HepG2 (cell line): ENCODE measurements around the gene CFAP73. TPM values are rescaled to one million over a fixed set of nuclear protein-coding genes. Genes with fewer than 3 reads are reported as not detected.

Experiments
- ARID2 ChIP-seq: sonication (generic); formaldehyde crosslinking; IDR thresholded peaks from 2 replicates; pipeline ENCODE4 v1.8.1; 2022; ENCODE audit warnings: mild to moderate bottlenecking, missing genetic modification reagents, borderline replicate concordance
- ARNT2 ChIP-seq: sonication (generic); formaldehyde crosslinking; IDR thresholded peaks from 2 replicates; pipeline ENCODE4 v1.8.0; 2022; ENCODE audit warnings: mild to moderate bottlenecking, low read depth, missing genetic modification reagents, moderate library complexity
- BCL6 ChIP-seq: IDR thresholded peaks from 2 replicates; pipeline ENCODE4 v1.6.1; 2016; ENCODE audit warnings: missing genetic modification reagents, missing compliant biosample characterization
- BRF2 ChIP-seq: sonication (generic); formaldehyde crosslinking; IDR thresholded peaks from 2 replicates; pipeline ENCODE4 v1.8.1; 2022; ENCODE audit warnings: mild to moderate bottlenecking, missing genetic modification reagents
- CENPBD1 ChIP-seq: sonication (generic); formaldehyde crosslinking; IDR thresholded peaks from 2 replicates; pipeline ENCODE4 v1.8.0; 2022; ENCODE audit warnings: missing genetic modification reagents, low read depth, mild to moderate bottlenecking, borderline replicate concordance
- FOXK1 ChIP-seq: sonication (generic); formaldehyde crosslinking; IDR thresholded peaks from 2 replicates; pipeline ENCODE4 v1.4.0; 2020; ENCODE audit warnings: low read depth, missing genetic modification reagents, borderline replicate concordance
- HDAC1 ChIP-seq: sonication (generic); formaldehyde crosslinking; IDR thresholded peaks from 2 replicates; pipeline ENCODE4 v1.5.1; 2020; ENCODE audit warnings: mild to moderate bottlenecking, missing genetic modification reagents
- HOXA5 ChIP-seq: sonication (generic); formaldehyde crosslinking; IDR thresholded peaks from 2 replicates; pipeline ENCODE4 v1.4.0; 2020; ENCODE audit warnings: missing genetic modification reagents
- HOXD1 ChIP-seq: sonication (generic); formaldehyde crosslinking; IDR thresholded peaks from 2 replicates; pipeline ENCODE4 v1.5.0; 2020; ENCODE audit warnings: missing genetic modification reagents
- ISX ChIP-seq: sonication (generic); formaldehyde crosslinking; conservative IDR thresholded peaks from 2 replicates; pipeline ENCODE4 v1.5.0; 2020; ENCODE audit warnings: missing genetic modification reagents
- NFE2L2 ChIP-seq: fragments of 150-350 bp; IDR thresholded peaks from 2 replicates; pipeline ENCODE4 v1.6.1; 2014; ENCODE audit warnings: low read length
- NONO ChIP-seq, 2 experiments: fragments of 450-650 bp in 1 of 2; sonication (generic) in 1 of 2; formaldehyde crosslinking in 1 of 2; IDR thresholded peaks in 1 of 2; conservative IDR thresholded peaks in 1 of 2; 2 replicates each; pipeline versions ENCODE4 v1.6.1 to v1.8.0; 2017 to 2022; ENCODE audit warnings: mild to moderate bottlenecking in 1 of 2, missing genetic modification reagents in 1 of 2, moderate library complexity in 1 of 2
- RNF2 ChIP-seq: fragments of 450-650 bp; conservative IDR thresholded peaks from 2 replicates; pipeline ENCODE4 v1.6.1; 2016; ENCODE audit warnings: low read depth
- SNAPC2 ChIP-seq: sonication (generic); formaldehyde crosslinking; IDR thresholded peaks from 2 replicates; pipeline ENCODE4 v1.8.1; 2022; ENCODE audit warnings: mild to moderate bottlenecking, missing genetic modification reagents
- TOPORS ChIP-seq: sonication (generic); formaldehyde crosslinking; IDR thresholded peaks from 2 replicates; pipeline ENCODE4 v1.8.0; 2023; ENCODE audit warnings: mild to moderate bottlenecking, missing genetic modification reagents
- ZFP91 ChIP-seq: sonication (generic); formaldehyde crosslinking; IDR thresholded peaks from 2 replicates; pipeline ENCODE4 v1.9.0; 2022; ENCODE audit warnings: missing genetic modification reagents, mild to moderate bottlenecking, borderline replicate concordance
- ZNF263 ChIP-seq: sonication (generic); formaldehyde crosslinking; IDR thresholded peaks from 2 replicates; pipeline ENCODE4 v1.4.0; 2020; ENCODE audit warnings: missing genetic modification reagents
- ZNF276 ChIP-seq: sonication (generic); formaldehyde crosslinking; IDR thresholded peaks from 2 replicates; pipeline ENCODE4 v1.4.0; 2020; ENCODE audit warnings: mild to moderate bottlenecking, low read depth, missing genetic modification reagents
- ZNF33B ChIP-seq: sonication (generic); formaldehyde crosslinking; IDR thresholded peaks from 2 replicates; pipeline ENCODE4 v1.5.1; 2020; ENCODE audit warnings: mild to moderate bottlenecking, missing genetic modification reagents
- ZNF460 ChIP-seq: sonication (generic); formaldehyde crosslinking; IDR thresholded peaks from 2 replicates; pipeline ENCODE4 v1.5.1; 2020; ENCODE audit warnings: missing genetic modification reagents, mild to moderate bottlenecking, borderline replicate concordance
- ZNF547 ChIP-seq: sonication (generic); formaldehyde crosslinking; IDR thresholded peaks from 2 replicates; pipeline ENCODE4 v1.5.1; 2020; ENCODE audit warnings: mild to moderate bottlenecking, missing genetic modification reagents
- ZNF572 ChIP-seq: sonication (generic); formaldehyde crosslinking; IDR thresholded peaks from 2 replicates; pipeline ENCODE4 v1.5.1; 2020; ENCODE audit warnings: mild to moderate bottlenecking, missing genetic modification reagents
- ZNF607 ChIP-seq: sonication (generic); formaldehyde crosslinking; IDR thresholded peaks from 2 replicates; pipeline ENCODE4 v1.5.1; 2020; ENCODE audit warnings: missing genetic modification reagents, mild to moderate bottlenecking, borderline replicate concordance
- ZNF616 ChIP-seq: sonication (generic); formaldehyde crosslinking; IDR thresholded peaks from 2 replicates; pipeline ENCODE4 v1.5.0; 2020; ENCODE audit warnings: low read depth, mild to moderate bottlenecking, missing genetic modification reagents
- polyA plus RNA-seq, 8 experiments: library from polyadenylated mRNA; depleted of rRNA in 3 of 8; stranded (reverse) in 7 of 8; unstranded in 1 of 8; fragments of >200 nt; fragmentation: Illumina TruSeq in 4 of 8; extraction: Trizol in 4 of 8; gene quantifications; 2 replicates each; pipeline versions ENCODE4 v1.2.1 to v1.2.3, GENCODE V29; 2011 to 2016; ENCODE audit warnings: low read depth in 4 of 8, missing spikeins in 1 of 8, mixed read lengths in 1 of 8; ENCODE audit not compliant: insufficient read depth in 1 of 8
- total RNA-seq, 5 experiments: library from RNA; depleted of rRNA; stranded (reverse); fragments of >200 nt; fragmentation: Illumina TruSeq; extraction: Trizol; gene quantifications; 2 replicates each; pipeline ENCODE4 v1.2.3, GENCODE V29; 2016; ENCODE audit warnings: low read depth in 1 of 5

CFAP73 gene
- total and polyA plus RNA-seq, 2 of the 13 experiments (the other 11 are each of a cell fraction or from before 2014, with no cell fraction given) = not detected

- TF ChIP-seq ZNF33B (CRISPR knock-in tag) (peak; percentile 68; the same call in 1 of the 2 replicates), BCL6 (CRISPR knock-in tag) (0 out of 2 replicates have a peak, but pooled peaks have one; percentile 16), ZFP91 (CRISPR knock-in tag) (peak; percentile 38; the same call in 1 of the 2 replicates), HDAC1 (CRISPR knock-in tag) (peak; percentile 42; the same call in 1 of the 2 replicates), HOXA5 (CRISPR knock-in tag) (0 out of 2 replicates have a peak, but pooled peaks have one; percentile 34), SNAPC2 (CRISPR knock-in tag) (no peak), RNF2 (peak; percentile 58; the same call in 1 of the 2 replicates), ISX (CRISPR knock-in tag) (0 out of 2 replicates have a peak, but pooled peaks have one; percentile 33), NONO (IDR thresholded peaks at IDR 0.05) (no peak), NONO (CRISPR knock-in tag; conservative IDR thresholded peaks at IDR 0.05) (no peak), CENPBD1 (CRISPR knock-in tag) (no peak), ARID2 (CRISPR knock-in tag) (no peak), NFE2L2 (no peak), HOXD1 (no peak), ZNF263 (CRISPR knock-in tag) (0 out of 2 replicates have a peak, but pooled peaks have one; percentile 29), ARNT2 (CRISPR knock-in tag) (peak; percentile 53; the same call in 1 of the 2 replicates), ZNF572 (CRISPR knock-in tag) (no peak), ZNF547 (CRISPR knock-in tag) (peak; percentile 45; the same call in 1 of the 2 replicates), BRF2 (CRISPR knock-in tag) (no peak), ZNF460 (peak; percentile 49; the same call in 1 of the 2 replicates), ZNF276 (CRISPR knock-in tag) (peak; percentile 79; the same call in 1 of the 2 replicates), FOXK1 (CRISPR knock-in tag) (no peak), TOPORS (0 out of 2 replicates have a peak, but pooled peaks have one; percentile 32), ZNF616 (CRISPR knock-in tag) (no peak), ZNF607 (no peak)
These were observed 3.6 kb downstream of the CFAP73 start (continued) for GRCh38 chr12:113152835-113153814.
